SK-N-SH (cell line): ENCODE measurements around the gene RTN3.

Experiments
- RCOR1 ChIP-seq: fragments of 150-350 bp; IDR thresholded peaks from 2 replicates; pipeline ENCODE4 v1.6.1; 2017; ENCODE audit warnings: antibody characterized with exemption, low read length
- TF ChIP-seq, protein P1 (sequence below): fragments of 200-600 bp; sonication (generic); IDR thresholded peaks from 2 replicates; pipeline ENCODE4 v1.6.1; 2017; ENCODE audit warnings: antibody characterized with exemption, mild to moderate bottlenecking, moderate library complexity

DNA sequence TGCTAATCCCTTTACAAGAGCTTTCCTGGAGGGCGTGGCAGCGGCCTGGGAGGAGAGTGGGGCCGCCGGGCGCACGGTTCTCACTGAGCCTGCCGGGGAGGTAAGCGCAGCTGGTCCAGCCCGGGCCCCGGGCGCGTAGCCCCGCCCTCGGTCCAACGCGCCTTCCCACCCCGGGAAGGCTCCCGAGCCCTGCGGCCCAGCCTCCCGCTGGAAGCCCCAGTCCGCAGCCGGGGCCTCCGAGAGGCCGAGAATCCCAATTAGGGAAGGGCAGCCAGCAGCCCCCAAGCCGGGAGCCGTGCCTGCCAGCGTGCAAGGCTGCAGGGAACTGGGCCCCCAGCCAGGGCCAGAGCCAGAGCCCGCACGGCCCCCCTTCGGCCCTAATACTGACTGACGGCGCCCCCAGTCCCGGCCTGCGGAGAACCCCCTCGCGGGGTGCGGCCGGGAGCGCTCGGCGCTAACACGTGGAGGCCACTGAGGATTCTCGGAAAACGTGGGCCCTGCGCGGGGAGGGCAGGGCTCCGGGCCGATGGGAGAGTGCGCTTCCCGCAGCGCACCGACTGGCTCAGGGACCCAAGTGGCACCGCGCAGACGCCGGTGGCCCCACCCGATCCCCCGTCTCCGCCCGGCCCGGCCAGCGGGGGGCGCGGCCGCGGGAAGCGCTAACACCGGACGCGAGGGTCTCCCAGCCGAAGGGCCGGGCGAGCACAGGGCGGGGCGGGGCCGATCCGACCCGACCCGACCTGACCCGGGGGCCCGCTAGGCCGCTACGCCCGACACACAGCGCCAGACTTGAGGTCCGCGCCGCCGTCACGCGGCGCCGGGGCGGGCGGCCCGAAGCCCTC is 81.6 kb downstream of the RTN3 start:
- TF ChIP-seq, protein P1, sequence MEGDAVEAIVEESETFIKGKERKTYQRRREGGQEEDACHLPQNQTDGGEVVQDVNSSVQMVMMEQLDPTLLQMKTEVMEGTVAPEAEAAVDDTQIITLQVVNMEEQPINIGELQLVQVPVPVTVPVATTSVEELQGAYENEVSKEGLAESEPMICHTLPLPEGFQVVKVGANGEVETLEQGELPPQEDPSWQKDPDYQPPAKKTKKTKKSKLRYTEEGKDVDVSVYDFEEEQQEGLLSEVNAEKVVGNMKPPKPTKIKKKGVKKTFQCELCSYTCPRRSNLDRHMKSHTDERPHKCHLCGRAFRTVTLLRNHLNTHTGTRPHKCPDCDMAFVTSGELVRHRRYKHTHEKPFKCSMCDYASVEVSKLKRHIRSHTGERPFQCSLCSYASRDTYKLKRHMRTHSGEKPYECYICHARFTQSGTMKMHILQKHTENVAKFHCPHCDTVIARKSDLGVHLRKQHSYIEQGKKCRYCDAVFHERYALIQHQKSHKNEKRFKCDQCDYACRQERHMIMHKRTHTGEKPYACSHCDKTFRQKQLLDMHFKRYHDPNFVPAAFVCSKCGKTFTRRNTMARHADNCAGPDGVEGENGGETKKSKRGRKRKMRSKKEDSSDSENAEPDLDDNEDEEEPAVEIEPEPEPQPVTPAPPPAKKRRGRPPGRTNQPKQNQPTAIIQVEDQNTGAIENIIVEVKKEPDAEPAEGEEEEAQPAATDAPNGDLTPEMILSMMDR, result no peak
- no peak for TF ChIP-seq RCOR1
